ENCODE results near the gene NPM1.
A peak's percentile ranks its signal among the peaks of the same experiment; 100 is the strongest.

The NPM1 gene

DNA sequence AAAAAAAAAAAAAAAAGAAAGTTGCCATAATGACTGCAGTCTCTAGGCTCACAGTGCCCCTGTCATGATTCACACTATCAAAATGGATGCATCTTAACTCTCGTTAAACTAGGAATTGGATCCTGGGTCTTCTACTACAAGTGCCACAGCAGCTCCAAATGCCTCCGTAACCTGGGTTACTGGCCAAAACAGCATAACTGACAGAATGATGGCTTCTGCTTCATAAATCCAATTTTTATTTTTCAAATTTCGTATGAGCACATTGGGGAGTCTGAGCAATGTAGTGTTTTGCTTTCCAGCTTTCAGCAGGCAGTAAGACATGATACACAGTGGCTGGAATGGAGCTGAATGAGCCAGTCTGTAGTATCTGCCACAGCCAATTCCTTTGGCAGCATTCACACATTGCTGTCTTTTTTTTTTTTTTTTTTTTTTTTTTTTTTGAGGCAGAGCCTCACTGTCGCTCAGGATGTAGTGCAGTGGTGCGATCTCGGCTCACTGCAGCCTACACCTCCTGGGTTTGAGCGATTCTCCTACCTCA is 36.0 kb upstream of the NPM1 start:
- no peak for TF ChIP-seq CEBPB (IDR thresholded peaks at IDR 0.05)
- TF ChIP-seq EGR1 (IDR thresholded peaks at IDR 0.05), result no peak
- no peak for TF ChIP-seq TEAD4 (IDR thresholded peaks at IDR 0.05)
- no peak for TF ChIP-seq ZBTB7A (IDR thresholded peaks at IDR 0.05; ENCODE audit: low read depth)
- TF ChIP-seq TAF1 (IDR thresholded peaks at IDR 0.05; ENCODE audit: low read depth), result no peak
- TF ChIP-seq NFIC (IDR thresholded peaks at IDR 0.05), result no peak

- TF ChIP-seq EP300 (IDR thresholded peaks at IDR 0.05; ENCODE audit: borderline replicate concordance), result no peak
- TF ChIP-seq TCF12 (IDR thresholded peaks at IDR 0.05; ENCODE audit: low read depth), result no peak
- TF ChIP-seq, protein P1, sequence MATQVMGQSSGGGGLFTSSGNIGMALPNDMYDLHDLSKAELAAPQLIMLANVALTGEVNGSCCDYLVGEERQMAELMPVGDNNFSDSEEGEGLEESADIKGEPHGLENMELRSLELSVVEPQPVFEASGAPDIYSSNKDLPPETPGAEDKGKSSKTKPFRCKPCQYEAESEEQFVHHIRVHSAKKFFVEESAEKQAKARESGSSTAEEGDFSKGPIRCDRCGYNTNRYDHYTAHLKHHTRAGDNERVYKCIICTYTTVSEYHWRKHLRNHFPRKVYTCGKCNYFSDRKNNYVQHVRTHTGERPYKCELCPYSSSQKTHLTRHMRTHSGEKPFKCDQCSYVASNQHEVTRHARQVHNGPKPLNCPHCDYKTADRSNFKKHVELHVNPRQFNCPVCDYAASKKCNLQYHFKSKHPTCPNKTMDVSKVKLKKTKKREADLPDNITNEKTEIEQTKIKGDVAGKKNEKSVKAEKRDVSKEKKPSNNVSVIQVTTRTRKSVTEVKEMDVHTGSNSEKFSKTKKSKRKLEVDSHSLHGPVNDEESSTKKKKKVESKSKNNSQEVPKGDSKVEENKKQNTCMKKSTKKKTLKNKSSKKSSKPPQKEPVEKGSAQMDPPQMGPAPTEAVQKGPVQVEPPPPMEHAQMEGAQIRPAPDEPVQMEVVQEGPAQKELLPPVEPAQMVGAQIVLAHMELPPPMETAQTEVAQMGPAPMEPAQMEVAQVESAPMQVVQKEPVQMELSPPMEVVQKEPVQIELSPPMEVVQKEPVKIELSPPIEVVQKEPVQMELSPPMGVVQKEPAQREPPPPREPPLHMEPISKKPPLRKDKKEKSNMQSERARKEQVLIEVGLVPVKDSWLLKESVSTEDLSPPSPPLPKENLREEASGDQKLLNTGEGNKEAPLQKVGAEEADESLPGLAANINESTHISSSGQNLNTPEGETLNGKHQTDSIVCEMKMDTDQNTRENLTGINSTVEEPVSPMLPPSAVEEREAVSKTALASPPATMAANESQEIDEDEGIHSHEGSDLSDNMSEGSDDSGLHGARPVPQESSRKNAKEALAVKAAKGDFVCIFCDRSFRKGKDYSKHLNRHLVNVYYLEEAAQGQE (IDR thresholded peaks at IDR 0.05; ENCODE audit: low read depth), result no peak
- TF ChIP-seq YY1 (IDR thresholded peaks at IDR 0.05; ENCODE audit: low read depth), result no peak
- no peak for TF ChIP-seq MAX (IDR thresholded peaks at IDR 0.05)
Observed at GRCh38 chr5:171355302-171355724, 32.3 kb upstream of the NPM1 start.

DNA sequence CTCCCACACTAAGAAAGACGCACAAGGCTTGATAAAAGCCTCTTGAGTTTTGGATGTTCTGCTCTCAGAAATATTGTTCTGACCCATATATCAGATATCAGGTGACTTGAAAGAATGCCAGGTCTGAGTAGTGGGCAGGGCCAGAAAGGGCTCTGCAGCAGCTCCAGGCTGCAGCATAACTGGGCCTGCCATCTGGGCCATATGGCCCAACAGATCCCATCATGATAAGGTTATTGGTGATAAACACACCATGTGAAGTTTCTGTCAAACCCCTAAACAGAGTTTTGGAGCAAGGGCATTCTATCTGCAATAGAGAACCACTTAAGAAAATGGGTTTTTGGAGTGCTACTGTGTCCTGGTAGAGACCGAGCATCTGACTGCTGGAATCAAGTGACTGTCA is 29.8 kb upstream of the NPM1 start:
- TF ChIP-seq TCF12 (IDR thresholded peaks at IDR 0.05; ENCODE audit: low read depth) (no peak), NFIC (IDR thresholded peaks at IDR 0.05) (no peak), FOXM1 (IDR thresholded peaks at IDR 0.05; ENCODE audit: borderline replicate concordance, low read depth) (no peak), EGR1 (IDR thresholded peaks at IDR 0.05) (no peak), YY1 (IDR thresholded peaks at IDR 0.05; ENCODE audit: low read depth) (no peak), EP300 (IDR thresholded peaks at IDR 0.05; ENCODE audit: borderline replicate concordance) (no peak), TEAD4 (IDR thresholded peaks at IDR 0.05) (no peak), CREB1 (IDR thresholded peaks at IDR 0.05; ENCODE audit: low read depth) (no peak), MAX (IDR thresholded peaks at IDR 0.05) (no peak), CEBPB (IDR thresholded peaks at IDR 0.05) (no peak), USF1 (IDR thresholded peaks at IDR 0.05) (no peak), TAF1 (IDR thresholded peaks at IDR 0.05; ENCODE audit: low read depth) (no peak), ZBTB7A (IDR thresholded peaks at IDR 0.05; ENCODE audit: low read depth) (no peak), RAD21 (IDR thresholded peaks at IDR 0.05; ENCODE audit: low read depth) (no peak)
- TF ChIP-seq, protein P1 (IDR thresholded peaks at IDR 0.05; ENCODE audit: low read depth), result no peak

GRCh38 chr5:171363846-171364245 is 23.8 kb upstream of the NPM1 start:
- TF ChIP-seq EP300 (IDR thresholded peaks at IDR 0.05; ENCODE audit: borderline replicate concordance) (no peak), ZBTB7A (IDR thresholded peaks at IDR 0.05; ENCODE audit: low read depth) (no peak), MAX (IDR thresholded peaks at IDR 0.05) (no peak), NFIC (IDR thresholded peaks at IDR 0.05) (no peak), TEAD4 (IDR thresholded peaks at IDR 0.05) (no peak), TAF1 (IDR thresholded peaks at IDR 0.05; ENCODE audit: low read depth) (no peak), EGR1 (IDR thresholded peaks at IDR 0.05) (no peak), RAD21 (IDR thresholded peaks at IDR 0.05; ENCODE audit: low read depth) (no peak), TCF12 (IDR thresholded peaks at IDR 0.05; ENCODE audit: low read depth) (no peak)

DNA sequence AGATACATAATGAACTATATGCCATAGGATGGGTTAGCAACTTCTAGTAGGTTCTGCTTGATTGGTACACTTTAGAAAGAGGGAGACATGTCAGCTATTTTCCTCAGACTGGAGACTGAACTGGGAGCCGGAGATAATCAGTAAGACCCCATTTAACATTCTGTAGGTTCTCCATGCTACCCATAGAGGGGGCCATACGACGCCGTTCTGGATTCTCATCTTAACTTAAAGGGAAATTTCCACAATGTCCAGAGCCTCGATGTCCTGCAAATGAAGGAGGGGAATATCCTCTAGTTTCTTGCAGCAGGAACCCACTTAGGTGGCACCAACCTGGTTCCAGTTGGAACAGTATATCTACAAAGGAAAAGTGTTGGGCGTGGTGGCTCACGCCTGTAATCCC is 22.3 kb upstream of the NPM1 start:
- TF ChIP-seq RAD21 (IDR thresholded peaks at IDR 0.05; ENCODE audit: low read depth) (peak; percentile 40), TCF12 (IDR thresholded peaks at IDR 0.05; ENCODE audit: low read depth) (no peak)

DNA sequence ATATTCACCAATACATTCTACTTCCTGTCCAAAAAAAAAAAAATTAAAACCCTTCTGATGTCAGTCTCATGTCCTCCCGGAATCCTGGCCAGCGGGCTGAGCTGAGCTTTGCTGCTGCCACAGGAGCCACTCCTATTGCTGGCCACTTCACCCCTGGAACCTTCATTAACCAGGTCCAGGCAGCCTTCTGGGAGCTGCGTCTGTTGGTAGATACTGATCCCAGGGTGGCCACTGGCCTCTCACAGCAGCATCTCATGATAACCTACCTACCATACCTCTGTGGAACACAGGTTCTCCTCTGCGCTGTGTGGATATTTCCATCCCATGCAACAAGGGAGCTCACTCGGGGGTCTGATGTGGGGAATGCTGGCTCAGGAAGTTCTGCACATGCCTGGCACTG is 21.0 kb upstream of the NPM1 start:
- TF ChIP-seq TCF12 (IDR thresholded peaks at IDR 0.05; ENCODE audit: low read depth) (no peak), EGR1 (IDR thresholded peaks at IDR 0.05) (no peak), NFIC (IDR thresholded peaks at IDR 0.05) (no peak), CEBPB (IDR thresholded peaks at IDR 0.05) (no peak), YY1 (IDR thresholded peaks at IDR 0.05; ENCODE audit: low read depth) (no peak), TAF1 (IDR thresholded peaks at IDR 0.05; ENCODE audit: low read depth) (no peak)
